CD4-positive, alpha-beta T cell treated with Interleukin-1 beta for 1 hour (primary cell): ENCODE data around the gene SRP68.
"Not testable (repeated sequence)": the region's sequence is repeated elsewhere in the genome, so short reads cannot be mapped to it uniquely, and the experiment has no call there.

Source experiments
- DNase-seq, 2 donors: peaks; one replicate each; pipeline ENCODE4 v3.0.0-alpha.2; 2020 to 2022

SRP68 gene

GRCh38 chr17:76089680-76090516 lies 17.6 kb upstream of the SRP68 start:
- no peak for DNase-seq

DNA sequence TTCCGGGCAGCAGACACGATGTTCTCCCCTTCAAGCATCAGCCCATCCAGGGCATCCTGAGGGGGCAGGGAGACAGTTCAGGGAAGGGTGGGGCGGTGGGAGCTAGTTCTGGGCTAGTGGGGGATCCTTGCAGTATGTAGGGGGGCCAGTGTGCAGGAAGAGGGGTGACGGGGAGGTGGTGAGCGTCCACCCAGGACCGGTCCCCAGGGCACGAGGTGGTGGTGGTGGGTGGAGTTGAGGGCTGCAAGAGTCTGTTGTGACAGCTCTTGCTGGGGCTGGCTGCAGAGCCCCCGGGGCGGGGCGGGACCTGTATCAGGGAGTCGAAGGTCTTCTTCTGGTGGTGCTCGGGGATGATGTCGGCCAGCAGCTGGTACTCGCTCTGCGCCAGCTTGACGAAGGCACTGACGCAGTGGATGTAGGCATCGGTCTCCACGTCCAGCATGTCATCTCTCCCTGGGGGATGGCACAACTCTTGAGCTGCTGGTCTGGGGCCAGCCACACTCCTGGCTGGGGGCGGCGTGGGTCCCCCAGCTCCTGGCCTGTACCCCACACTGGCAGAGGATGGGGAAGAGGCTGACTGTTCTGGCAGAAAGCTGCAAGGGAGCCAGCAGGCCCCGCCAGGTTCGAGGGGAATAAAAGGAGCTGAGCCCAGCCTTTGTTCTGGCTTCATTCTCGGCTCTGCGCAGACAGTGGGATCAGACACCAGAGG lies 16.7 kb upstream of the SRP68 start:
- no peak for DNase-seq

GRCh38 chr17:76088041-76088867 lies 15.9 kb upstream of the SRP68 start:
- no peak for DNase-seq

GRCh38 chr17:76087531-76087930 lies 15.2 kb upstream of the SRP68 start:
- DNase-seq: no peak

GRCh38 chr17:76086384-76086783 lies 14.1 kb upstream of the SRP68 start:
- DNase-seq: no peak

- no peak for DNase-seq
These were observed 13.5 kb upstream of the SRP68 start for GRCh38 chr17:76085731-76086366.

DNA sequence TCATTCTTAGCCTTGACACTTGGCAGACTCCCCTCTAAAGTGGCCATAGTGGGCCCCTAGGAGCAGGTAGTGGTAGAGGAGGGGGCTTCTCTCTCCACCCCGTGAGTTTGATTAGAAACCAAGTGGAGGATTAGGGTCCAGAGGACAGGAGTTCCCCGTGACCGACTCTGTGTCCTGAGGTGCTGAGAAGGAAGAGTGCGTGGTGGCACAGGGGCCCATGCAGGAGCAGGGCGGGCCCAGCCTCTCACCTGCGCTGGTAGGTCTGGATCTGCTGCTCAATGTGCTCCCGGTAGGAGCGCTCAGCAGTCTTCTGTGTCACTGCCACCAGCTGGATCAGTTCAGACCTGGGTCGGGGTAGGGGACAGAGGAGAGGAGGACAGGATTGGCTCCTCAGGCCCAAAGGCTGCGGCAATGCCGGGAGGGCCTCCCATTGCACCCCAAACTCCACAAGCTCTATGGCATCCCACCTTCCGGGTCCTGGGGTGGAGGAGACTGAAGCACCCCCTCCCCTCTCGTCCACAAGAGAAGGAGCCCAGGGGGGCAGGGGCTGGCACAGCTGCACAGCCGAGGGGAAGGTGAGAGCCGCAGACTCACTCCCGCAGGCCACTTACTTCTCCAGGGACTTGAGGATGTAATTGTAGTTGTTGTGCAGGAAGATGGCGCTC lies 12.9 kb upstream of the SRP68 start:
- DNase-seq: no peak

- no peak for DNase-seq
These were observed 11.3 kb upstream of the SRP68 start for GRCh38 chr17:76083536-76084182.

- DNase-seq: no peak
These were observed 10.3 kb upstream of the SRP68 start for GRCh38 chr17:76082326-76083251.

GRCh38 chr17:76081295-76082210 lies 9.2 kb upstream of the SRP68 start:
- DNase-seq: no peak

GRCh38 chr17:76080768-76081287 lies 8.5 kb upstream of the SRP68 start:
- DNase-seq: no peak

- no peak for DNase-seq
These were observed 7.8 kb upstream of the SRP68 start for GRCh38 chr17:76079956-76080767.

DNA sequence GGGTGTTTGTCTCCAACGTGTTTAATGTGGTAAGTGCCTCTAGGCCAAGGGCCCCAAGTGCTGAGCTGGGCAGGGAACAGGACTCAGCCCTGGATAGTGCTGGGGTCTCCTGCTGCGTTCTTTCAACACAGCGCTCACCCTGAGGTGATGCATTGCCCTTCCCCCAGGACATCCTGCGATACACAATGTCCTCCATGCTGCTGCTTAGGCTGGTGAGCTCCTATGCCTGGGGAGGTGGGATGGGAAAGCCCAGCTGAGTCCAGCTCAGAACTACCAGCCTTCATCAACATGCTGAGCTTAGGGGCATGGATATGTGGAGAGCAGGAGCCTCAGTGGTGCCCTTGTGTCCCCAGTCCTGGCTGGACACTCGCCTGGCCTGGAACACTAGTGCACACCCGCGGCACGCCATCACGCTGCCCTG lies 7.2 kb upstream of the SRP68 start:
- no peak for DNase-seq

DNA sequence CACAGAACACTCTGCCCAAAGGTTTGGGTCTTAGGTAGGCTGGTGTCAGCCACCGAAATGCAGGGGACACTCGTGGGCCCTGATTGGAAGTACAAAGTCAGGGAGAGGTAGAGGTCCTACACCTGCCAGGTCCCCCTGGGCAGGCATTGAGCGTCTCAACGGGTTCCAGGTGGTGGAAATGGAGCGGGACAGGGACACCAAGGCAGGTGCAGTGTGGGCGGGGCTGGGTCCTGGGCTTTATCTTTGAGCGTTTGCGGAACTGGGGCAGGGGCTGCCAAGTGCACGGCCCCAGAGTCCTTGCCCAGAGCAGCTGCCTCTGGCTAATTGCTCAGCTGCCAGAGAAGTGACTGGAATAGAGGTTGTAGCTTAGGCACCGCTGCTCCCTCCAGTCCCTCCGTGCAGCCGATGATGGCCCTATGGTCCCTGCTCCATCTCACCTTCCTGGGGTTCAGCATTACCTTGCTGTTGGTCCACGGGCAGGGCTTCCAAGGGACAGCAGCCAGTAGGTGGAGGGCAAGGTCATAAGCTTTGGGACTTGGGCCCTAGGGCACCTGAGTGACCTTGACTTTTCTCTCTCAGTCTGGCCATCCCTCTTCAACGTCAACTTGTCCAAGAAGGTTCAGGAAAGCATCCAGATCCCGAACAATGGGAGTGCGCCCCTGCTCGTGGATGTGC lies 6.7 kb upstream of the SRP68 start, which contains the start of gene ZACN:
ZACN (plus strand) TSS at position 323 of the 675 bp plus-strand sequence; CDS start at position 406, 83 bp downstream.
- no peak for DNase-seq

DNA sequence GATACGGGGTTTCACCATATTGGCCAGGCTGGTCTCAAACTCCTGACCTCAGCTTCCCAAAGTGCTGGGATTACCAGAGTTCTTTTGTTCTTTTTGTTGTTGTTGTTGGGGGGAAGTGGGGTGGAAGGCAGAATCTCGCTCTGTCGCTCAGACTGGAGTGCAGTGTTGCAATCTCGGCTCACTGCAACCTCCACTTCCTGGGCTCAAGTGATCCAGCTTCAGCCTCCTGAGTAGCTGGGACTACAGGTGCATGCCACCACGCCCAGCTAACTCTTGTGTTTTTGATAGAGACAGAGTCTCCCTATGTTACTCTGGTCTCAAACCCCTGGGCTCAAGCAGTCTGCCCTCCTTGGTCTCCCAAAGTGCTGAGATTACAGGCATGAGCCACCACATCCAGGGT lies 6.1 kb upstream of the SRP68 start:
- DNase-seq: not testable (repeated sequence)

DNA sequence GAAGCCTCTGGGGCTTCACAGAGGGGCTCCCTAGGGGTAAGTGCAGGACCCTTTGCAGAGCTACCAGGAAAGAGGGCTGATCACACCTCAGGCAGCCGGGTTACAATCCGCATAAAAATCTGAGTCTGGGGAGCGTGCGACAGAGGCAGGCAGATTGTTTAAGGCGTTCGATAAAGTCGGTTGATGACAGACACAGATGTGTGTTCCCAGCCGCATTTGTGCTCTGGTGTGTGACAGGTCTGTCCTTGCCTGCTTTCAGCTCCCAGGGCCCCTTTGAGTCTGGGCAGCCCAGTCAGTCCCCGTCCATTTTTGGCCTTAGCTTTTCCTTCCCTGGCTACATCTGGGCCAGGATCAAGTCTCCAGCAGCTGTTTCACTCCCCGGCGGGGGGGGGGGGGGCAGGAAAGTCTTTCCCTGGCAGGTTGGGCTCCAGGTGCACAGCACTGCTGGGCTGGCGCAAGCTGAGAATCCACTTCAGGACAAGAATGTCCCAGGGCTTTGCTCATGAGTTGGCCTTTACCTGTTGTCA lies 5.3 kb upstream of the SRP68 start:
- no peak for DNase-seq
